Measurements from ENCODE around the gene MEST. TPM values are rescaled to one million over a fixed set of nuclear protein-coding genes. Genes with fewer than 3 reads are reported as not detected.

MEST gene, protein sequence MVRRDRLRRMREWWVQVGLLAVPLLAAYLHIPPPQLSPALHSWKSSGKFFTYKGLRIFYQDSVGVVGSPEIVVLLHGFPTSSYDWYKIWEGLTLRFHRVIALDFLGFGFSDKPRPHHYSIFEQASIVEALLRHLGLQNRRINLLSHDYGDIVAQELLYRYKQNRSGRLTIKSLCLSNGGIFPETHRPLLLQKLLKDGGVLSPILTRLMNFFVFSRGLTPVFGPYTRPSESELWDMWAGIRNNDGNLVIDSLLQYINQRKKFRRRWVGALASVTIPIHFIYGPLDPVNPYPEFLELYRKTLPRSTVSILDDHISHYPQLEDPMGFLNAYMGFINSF
- total RNA-seq (10 to 100 TPM in 2 of 10 donors, 1 to 10 TPM in 8; 1.5 to 26.2 (median 5.9) TPM), polyA plus RNA-seq (1 to 10 TPM; 4.4 to 4.5 TPM)
- long read RNA-seq, donor 1, partial matches to known transcripts = 0 of 4 reads
- long read RNA-seq, donor 1, other reads (novel, unspliced or antisense) = 2 of 4 reads
- long read RNA-seq, donor 2, partial matches to known transcripts = 0 of 1 reads
- long read RNA-seq, donor 2, other reads (novel, unspliced or antisense) = 1 of 1 reads
- long read RNA-seq, donor 3, transcript MEST-201 (12 exons, 2,505 nt) = major isoform, 22 of 26 reads
- long read RNA-seq, donor 3, partial matches to known transcripts = 2 of 26 reads
- long read RNA-seq, donor 3, other reads (novel, unspliced or antisense) = 2 of 26 reads

DNA sequence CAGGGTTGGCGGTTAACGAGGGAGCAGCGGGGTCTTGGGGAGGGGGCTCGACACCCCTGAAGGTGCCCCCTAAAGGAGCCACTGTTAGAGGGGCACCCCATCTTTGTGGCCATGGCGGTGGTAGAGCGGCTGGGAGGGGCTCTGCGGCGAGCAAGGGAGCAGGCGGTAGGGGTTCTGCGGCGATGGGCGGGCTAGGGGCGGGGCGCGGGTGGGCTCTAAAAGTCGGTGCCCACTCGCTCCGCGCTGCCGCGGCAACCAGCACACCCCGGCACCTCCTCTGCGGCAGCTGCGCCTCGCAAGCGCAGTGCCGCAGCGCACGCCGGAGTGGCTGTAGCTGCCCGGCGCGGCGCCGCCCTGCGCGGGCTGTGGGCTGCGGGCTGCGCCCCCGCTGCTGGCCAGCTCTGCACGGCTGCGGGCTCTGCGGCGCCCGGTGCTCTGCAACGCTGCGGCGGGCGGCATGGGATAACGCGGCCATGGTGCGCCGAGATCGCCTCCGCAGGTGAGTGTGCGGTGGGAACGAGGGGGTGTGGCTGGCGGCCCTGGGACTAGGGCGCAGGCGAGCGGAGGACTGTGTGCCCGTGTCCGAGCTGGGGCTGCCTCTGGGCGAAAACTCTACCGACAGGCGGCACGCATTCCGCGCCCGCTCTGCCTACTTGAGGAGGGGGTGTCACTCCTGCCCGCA lies at the start of gene MEST:
TSS of gene MEST (plus strand) at position 245 of the 682 bp plus-strand sequence. CDS start at position 474, 229 bp downstream.
- Histone ChIP-seq H3K27me3 (peaks cover 0 to 72% (median 4%) of the 10 kb centered on the region in 7 donors), H3K9me3 (peaks cover 0 to 7% (median 0%) of the 10 kb centered on the region in 11 donors), H3K27ac (peak within 1 kb of the TSS in 1 of 10 donors; percentile 28), H3K4me3 (peak within 1 kb of the TSS in 9 of 10 donors; percentile 30 to 57 (median 48)), H3K36me3 (no peaks in the 10 kb centered on the region), H3K4me1 (peaks cover 0 to 35% (median 16%) of the 10 kb centered on the region in 9 donors)
- DNase-seq (peak; percentile 7 to 17), ATAC-seq (peak in 6 of 8 donors; percentile 32 to 67 (median 44))
- TF ChIP-seq CTCF (IDR thresholded peaks at IDR 0.05) = no peak
- WGBS, 2 donors = 50 to 54% methylated on average over 62 to 71 of the region's 71 CpGs
- intact Hi-C loops (cut with DNase I) = loop anchor here in 6 of 10 donors (5.0 to 10.0 kb wide), 5 partner anchors 200 to 247 kb away; partner anchors contain the start of gene CPA4 (in 1 of the 6)

- Histone ChIP-seq H3K36me3 (no peaks in the 10 kb centered on the region), H3K4me1 (peaks cover 0 to 19% (median 15%) of the 10 kb centered on the region in 9 donors), H3K4me3 (no peak overlapping the region), H3K9me3 (peaks cover 0 to 3% (median 0%) of the 10 kb centered on the region in 11 donors), H3K27ac (no peak overlapping the region), H3K27me3 (no peaks in the 10 kb centered on the region)
- 77 to 89% methylated on average over 7 of the region's 7 CpGs for WGBS, 2 donors
- ATAC-seq = no peak
- TF ChIP-seq CTCF (IDR thresholded peaks at IDR 0.05) = no peak
- no peak for DNase-seq
- intact Hi-C loops (cut with DNase I) = no loop called here
Measured at GRCh38 chr7:130442601-130443000, 49.3 kb upstream of the MEST start.

DNA sequence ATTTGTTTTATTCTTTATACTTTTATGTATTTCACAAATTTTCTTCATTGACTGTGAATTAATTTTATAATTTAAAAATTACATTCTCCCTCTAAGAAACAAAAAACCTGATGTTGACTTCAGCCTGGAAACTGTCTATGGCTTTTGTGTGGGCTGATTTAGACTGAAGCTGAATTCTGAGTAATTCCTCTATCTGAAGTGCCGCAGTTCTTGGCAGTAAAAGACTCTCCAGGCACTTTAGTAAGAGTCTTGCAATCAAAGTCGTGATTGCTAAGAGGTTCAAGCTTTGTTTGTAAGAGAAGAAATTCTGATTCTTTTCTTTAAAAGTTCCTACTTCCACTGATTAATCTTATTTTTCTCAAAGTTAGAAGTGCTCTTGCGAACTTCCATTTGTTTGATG lies 47.7 kb upstream of the MEST start:
- H3K27me3 ChIP-seq = no peaks in the 10 kb centered on the region
- H3K4me1 ChIP-seq = peaks cover 0 to 19% (median 15%) of the 10 kb centered on the region in 9 donors
- H3K36me3 ChIP-seq = no peaks in the 10 kb centered on the region
- no peak for TF ChIP-seq CTCF (IDR thresholded peaks at IDR 0.05)
- peaks cover 0 to 14% (median 7%) of the 10 kb centered on the region in 11 donors for H3K9me3 ChIP-seq
- peak overlapping the region in 2 of 10 donors; percentile 6 to 40 for H3K27ac ChIP-seq
- WGBS, 2 donors = 53 to 58% methylated on average over 3 of the region's 3 CpGs
- no peak for ATAC-seq
- intact Hi-C loops (cut with DNase I) = no loop called here
- H3K4me3 ChIP-seq = no peak overlapping the region
- no peak for DNase-seq
